D341Med (cell line): ENCODE data around the gene PRKN.
A peak's percentile ranks its signal among the peaks of the same experiment; 100 is the strongest.

Source experiments
- DNase-seq: peaks from one replicate; pipeline ENCODE4 v3.0.0; 2012; ENCODE audit warnings: low spot score

The PRKN gene

DNA sequence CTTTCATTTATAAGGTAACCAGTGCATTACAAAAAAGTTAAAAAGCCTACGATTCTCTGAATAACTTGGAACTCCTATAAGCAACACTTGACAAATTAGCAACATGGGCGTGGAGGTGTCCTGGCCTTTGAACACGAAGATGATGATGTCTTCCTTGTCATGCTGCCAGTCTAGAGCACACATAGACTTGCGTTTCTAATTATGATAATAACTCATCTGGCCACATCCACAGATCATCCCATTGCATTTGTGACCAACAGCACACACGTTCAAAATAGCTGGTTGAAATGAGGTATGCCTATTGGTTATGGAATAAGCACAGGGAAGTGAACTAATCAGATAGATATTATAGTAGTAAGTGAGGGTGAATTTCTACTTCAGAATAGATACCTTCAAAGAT is 608.9 kb downstream of the PRKN start:
- DNase-seq, result no peak

DNA sequence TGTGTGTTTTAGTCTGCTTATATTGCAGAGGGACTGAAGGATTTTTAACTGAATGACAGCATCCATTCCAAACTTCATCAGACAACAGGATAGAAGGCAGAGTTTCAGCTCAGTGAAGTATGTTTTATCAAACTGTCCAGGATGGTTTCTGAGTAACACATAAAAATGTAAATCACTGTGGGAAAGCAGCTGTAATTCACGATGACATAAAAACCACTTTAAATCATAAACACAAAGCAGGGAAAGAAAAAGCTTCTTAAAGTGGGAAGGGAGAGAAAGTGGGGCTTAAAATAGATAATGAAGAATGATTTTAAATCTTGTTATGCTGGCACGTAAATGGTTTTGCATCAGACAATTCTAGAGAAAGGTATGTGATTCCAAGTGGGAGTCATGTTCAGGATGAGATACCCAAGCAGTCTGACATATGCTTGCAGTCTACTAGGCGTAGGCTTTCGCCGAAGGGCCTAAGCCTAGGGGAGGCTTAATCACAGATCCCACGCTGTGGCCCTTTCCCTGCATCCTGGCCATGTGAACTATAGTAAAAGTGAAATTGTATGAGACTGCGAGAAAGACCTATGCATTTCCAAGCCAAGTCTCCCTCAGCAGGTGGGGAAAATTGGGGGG is 610.6 kb downstream of the PRKN start:
- no peak for DNase-seq

DNA sequence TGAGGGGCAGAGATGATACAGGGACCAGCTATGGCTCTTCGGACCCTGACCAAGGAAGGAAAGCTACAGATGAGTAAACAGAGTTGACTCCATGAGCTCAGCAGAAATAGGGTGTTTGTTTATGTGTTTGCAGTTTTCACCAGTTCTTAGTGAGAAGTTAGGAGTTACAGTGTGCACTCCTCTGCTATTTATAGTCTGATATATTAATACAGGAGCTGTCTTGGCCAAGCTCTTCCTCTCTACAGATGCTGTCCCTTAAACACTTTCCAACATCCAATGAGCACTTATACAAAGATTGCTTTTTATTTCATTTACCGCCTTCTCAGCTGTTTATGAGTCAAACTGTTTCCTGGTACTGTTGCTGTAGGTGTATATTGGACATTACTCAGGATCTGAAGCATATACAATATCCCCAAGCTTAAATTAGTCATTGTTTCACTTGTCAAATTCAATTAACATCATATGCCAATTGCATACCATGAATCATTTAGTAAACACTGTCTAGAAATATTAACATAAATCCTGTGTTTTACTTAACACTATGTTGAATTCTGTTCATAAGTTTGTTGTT is 618.0 kb downstream of the PRKN start:
- DNase-seq, result no peak

DNA sequence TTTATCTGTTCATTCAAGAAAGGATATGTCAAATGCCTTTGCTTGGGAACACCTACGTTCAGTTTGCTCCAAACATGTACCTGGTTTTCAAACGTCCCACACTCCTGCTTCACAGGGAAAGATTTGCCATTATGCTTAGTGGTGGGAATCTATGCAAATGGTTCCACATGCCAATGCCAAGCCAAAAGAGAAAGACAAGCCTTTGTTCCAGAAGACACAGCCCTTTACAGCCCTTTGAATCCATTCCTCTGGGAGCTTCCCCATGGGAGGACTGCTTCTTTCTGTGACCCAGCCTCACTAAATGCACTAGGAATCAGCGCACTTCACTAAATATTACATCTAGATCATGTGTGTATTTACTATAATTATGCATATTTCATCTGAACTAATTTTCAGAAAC is 619.5 kb downstream of the PRKN start:
- DNase-seq, result no peak

DNA sequence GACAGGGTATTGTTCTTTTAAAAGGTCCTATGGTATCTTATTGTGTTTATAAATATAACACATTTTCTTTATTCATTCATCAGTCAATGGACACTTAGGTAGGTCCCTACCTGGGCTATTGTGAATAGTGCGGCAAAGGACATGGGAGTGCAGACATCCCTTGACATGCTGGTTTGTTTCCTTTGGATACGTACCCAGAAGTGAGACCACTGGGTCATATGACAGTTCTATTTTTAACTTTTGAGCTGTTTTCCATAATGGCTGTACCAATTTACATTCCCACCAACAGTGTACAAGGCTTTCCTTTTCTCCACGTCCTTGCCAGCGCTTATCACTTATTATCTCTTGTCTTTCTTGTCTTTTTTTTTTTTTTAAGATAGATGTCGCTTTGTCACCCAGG is 627.5 kb downstream of the PRKN start:
- no peak for DNase-seq

DNA sequence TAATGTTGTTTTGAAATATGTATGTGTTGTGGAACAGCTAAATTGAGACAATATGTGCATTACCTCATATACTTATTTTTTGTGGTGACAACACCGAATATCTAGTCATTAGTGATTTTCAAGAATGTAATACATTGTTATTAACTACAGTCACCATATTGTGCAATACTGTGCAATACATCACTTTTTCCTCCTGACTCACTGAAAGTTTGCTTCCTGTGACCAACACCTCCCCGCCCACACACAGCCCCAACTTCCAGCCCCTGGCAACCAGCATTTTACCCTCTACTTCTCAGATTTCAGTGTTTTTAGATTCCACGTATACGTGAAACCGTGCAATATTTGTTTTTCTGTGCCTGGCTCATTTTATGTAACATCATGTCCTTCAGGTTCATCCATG is 627.9 kb downstream of the PRKN start:
- no peak for DNase-seq

DNA sequence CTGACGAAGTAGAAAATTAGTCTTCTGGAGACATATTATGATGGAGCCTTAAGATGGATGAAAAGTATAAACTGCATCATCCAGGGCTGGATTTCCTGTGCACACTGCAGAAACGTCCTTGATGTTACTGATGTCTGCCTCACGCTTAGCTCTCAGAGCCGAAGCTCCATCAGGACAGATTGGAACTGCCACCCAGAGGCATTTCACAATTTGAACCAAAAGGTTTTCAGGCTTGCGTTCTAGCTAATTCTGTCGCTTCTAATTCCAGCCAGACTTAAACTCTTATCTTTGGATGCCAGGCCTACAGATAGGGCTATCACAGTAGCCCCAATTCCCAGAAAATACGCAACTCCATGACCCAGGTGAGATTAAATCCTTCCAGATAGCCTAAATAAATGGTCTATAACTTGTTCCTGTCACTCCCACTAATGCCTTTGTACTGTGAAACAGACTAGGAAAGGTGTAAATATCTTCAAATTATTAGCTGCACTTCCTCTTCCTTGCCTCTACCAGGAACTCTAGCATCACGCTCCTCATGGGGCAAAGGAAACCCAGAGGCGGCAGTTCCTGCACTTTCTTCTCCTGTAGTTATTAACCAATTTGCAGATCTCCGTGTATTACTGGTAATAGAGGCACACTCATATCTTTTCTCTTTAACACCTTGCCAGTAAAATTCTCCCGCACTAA is 634.6 kb downstream of the PRKN start:
- no peak for DNase-seq

DNA sequence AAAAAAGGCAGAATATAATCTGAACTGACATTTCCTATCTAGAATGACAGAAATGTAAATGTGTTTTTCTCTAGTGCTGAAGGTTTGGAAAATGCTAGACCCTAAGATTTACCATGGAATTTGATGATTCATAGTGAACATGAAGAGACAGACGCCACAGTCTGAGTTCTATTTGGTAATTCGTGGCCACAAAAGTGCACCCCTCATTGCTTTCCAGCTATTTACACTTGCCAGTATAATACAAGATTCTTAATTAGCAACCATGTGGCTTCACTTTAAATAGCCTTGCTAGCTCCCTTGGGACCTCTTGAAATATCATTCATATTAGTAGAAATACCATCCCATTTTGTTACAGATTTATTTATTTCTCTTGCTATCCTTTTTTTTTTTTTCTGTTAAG is 636.8 kb downstream of the PRKN start:
- DNase-seq, result no peak

DNA sequence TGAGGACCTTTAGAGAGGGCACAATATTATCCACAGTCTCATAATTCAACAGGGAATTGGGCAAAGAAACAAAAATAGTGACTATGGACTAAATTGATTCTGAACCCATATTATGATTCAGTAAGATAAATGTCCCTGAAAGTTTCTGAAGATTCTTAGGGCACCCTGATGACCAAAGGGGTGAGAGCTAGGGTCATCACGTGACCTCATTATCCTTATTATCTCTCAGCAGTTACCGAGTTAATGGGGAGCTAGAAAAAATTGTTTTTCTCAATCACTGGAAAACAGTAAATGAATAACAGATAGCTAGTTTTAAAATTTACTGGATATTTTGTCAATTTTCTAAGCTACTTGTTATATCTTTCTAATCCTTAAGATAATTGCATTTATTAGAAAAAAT is 639.5 kb downstream of the PRKN start:
- no peak for DNase-seq

DNA sequence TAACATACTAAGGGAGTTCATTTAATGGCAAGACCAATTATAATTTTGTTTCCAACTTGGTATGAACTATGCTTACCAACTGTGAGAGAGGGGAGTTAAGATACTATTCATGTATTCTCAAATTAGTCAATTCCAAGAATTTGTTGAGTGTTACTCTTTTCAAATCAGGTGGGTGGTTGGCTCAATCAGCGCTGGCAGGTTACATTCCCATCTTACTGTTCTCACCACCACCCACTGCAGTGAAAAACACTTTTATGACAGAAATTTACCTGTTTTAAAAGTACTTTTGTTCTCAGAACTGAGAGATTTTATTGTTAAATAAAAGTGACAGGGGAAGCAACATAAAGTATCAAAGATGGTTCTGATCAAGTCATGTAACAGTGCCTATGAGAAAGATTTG is 642.0 kb downstream of the PRKN start:
- no peak for DNase-seq

DNA sequence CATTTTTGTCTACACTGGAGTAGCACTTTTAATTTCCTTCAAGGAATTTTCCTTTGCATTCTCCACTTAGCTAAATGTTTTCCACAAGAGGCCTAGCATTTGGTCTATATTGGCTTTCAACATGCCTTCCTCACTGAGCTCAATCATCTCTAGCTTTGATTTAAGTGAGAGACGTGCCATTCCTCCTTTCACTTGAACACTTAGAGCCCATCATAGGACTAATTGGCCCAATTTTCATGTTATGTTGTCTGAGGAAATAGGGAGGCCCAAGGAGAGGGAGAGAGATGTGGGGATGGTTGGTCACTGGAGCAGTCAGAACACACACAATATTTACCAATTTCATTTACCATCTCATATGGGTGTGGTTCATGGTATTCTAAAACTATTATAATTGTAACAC is 645.0 kb downstream of the PRKN start:
- no peak for DNase-seq

DNA sequence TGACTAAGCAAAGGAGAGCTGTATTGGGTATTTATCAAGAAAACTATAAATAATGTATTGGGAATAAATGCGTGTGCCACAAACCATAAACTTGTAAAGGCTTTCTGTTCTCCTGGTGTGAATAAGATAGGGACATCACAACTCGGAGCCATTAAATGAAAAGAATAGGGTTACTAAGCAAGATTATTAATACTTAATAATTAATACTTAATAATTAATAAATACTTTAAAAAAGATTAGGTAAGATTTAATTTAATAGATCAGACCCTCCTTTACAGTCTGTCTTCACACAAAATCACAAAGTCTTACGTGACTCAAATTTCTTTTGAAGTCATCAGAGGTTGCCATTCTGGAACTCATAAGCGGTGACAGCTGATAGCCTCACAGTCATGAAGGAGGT is 648.9 kb downstream of the PRKN start:
- no peak for DNase-seq

DNA sequence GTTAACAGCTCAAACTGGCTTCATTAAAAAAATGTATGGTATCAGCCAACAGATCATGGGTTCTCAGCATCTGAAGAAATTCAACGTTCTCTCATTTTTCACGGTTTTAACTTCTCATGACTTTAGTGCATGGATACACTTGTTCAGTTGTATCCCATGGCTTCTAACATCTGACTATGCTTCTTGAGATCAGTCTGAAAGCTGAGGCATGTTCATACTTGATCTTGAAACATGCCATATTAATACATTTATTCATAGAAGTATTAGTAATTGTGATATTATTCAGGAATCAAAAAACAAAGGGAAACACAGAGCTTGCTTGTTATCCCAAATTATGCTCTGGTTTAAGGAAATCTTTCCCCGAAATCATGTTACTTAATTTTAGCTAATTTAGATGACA is 649.4 kb downstream of the PRKN start:
- DNase-seq, result no peak

DNA sequence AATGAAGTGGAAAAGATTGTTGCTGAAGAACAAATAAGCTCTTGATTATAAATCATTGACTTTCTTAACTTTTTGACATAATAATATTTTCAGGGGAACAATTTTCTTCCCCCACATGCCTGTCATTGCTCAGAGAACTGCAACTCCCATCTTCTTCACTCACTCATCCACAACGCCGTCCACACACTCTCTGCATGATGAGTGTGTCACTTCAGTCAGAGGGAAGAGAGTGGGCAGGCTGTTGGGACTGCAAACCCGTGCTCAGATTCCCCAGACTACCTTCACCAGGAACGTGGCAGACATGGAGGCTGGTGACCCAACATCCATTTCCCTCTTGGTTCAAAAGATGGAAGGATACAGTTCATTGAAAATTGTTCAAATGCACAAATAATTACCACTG is 650.8 kb downstream of the PRKN start:
- no peak for DNase-seq

DNA sequence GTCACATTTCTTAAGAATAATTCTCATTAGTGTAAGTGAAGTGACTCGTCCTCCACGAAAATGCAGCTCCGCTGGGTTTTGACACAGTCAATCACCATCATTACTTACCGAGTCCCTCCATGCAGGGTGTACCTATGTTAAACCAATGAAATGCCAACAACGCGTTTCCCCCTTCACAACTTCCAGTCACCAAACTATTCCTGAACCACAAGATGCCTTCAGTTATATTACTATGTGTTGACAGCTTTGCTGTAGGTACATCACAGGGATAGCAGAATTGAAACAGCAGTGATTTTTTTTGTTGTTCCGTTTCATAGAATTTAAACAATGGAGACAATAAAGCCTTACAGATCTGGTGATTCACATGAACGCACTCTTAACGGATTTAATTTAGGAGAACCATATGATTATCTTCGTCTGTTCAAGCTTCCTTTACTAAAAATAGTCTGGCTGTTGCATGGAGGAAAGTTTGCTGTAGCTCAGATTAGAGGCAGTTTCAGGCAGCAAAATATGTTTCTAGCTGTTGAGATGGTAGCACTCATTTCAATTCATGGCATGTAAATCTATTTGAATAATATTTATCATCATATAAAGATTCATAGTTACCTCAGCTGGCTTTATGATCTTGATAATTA is 652.8 kb downstream of the PRKN start:
- DNase-seq, result no peak

DNA sequence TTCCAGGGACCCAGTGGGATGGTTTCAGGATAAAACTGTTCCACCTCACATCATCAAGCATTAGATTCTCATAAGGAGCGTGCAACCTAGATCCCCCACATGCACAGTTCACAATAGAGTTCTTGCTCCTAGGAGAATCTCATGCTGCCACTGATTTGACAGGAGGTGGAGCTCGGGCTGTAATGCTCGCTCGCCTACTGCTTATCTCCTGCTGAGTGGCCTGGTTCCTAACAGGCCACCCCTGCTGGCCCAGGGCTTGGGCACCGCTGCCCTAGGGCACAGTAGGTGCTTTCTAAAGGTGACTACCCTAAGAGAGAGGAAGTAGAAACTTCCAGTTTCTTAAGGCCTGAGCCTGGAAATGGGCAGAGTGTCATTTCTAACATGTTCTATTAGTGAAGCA is 656.9 kb downstream of the PRKN start:
- DNase-seq, result no peak

DNA sequence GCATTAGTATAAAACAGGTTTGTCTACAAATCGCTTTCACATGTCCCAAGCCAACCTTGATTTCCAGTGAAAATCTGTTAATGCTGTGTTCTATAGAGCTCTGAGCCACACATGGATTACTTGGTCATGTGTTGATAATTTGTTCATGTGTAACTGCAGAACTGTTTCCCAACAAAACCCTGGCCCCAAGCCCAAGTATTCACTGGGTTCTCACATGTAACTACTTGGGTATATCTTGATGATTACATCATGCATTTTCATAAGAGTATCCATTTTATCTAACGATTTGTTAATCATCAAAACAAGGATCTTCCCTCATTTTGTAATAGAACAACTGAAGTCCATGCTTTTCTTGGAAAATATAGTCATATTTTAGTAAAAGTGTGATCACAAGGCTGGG is 657.6 kb downstream of the PRKN start:
- DNase-seq, result no peak

DNA sequence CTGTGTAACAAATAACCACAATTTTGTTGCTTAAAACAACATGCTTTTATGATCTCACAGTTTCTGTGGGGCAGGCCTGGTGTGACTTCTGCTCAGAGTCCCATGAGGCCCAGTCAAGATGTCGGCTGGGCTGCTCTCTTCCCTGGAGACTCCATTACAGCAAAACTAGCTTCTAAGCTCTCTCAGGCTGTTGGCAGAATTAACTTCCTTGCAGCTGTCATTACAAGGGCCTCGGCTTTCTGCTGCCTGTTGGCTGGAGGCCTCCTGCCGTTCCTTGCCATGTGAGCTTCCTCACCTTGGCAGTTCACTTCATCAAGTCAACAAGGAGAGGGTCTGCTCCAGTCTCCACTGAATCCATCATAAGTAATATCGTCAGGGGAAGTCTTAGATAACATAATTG is 659.2 kb downstream of the PRKN start:
- peak; percentile 68 for DNase-seq

DNA sequence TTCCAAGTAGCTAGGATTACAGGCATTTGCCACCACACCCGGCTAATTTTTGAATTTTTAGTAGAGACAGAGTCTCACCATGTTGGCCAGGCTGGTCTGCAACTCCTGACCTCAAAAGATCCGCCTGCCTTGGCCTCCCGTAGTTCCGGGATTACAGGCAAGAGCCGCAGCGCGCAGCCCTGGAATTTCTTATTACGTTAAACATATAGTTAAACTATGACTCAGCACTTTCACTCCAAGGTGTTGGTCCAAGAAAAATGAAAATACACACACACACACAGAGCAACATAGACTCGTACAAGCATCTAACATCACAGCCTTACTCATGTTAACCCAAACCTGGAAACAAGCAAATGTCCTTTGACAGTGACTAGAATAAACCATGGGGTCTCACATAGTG is 663.9 kb downstream of the PRKN start:
- no peak for DNase-seq

DNA sequence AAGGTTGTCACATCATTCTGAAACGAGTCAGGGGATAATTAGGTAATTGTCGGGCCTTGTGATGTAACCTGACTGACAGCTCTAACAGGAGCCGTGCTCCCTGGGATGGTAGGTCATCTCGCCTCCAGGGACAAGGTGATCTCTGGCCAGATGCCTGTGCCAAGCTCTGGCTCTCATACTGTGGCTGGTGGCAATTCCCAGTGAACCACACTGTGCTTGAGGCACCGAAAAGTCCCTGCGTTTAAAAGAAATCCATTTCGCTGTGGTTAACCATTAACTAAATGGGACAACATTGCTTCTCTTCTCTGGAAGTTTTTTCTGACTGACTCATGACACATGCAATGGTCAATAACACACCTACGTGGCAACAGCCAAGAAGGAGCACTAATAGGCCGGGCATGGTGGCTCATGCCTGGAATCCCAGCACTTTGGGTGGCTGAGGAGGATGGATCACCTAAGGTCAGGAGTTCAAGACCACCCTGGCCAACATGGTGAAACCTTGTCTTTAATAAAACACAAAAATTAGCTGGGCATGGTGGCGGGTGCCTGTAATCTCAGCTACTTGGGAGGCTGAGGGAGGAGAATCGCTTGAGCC is 669.2 kb downstream of the PRKN start:
- no peak for DNase-seq

DNA sequence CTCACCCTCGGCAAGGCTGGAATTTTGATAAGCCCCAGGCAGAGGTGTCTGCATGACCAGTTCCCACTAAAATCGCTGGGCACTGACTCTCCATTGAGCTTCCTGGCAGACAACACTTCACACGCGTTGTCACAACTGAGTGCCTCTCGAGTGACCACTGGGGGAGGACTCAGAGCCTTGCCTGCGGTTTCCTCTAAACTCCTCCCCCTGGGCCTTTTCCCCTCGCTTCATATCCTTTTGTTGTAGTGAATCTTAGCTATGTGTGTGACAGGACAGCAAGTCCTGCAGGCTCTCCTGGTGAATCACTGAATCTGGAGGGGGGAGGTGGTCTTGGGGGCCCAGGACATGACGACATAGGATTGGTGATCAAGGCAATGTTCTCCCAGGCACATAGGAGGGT is 670.8 kb downstream of the PRKN start:
- no peak for DNase-seq

DNA sequence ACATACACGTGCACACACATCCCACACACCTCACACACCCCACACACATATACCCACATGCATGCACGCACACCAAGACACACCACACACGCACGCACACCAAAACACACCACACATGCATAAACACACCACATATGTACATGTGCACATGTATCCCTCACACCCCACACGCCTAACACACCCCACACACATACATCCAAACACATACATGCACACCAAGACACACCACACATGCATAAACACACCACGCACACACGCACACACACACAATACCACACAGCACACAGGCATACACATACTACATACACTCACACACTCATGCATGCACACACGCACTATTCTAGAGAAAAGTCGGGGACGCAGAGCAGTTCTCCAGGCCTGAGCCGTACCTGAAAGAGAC is 671.5 kb downstream of the PRKN start:
- DNase-seq, result no peak

DNA sequence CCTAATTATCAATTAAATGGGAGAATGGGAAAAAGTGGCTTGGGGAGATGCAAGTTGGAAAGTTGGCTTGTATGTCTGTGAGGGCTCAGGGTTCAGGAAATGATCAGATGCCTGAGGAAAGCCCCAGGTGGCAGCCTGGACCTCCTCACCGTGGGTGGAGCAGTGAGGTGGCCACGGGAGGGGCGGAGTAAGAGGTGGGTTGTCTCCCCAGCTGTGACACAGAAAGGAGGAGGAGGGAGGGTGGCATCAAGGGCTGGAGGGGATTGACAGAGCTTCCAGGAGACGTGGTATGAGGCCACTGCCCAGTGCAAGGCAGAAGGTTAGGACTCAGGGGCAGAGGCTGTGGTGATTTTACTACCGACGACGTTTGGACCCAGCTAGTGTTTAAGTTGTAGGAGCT is 672.2 kb downstream of the PRKN start:
- no peak for DNase-seq
